Mammary epithelial cell (primary cell): ENCODE data around the gene DCLRE1A.

ENCODE experiments used
- CTCF ChIP-seq, 2 donors: IDR thresholded peaks in 1 of 2; conservative IDR thresholded peaks in 1 of 2; 2 replicates each; pipeline ENCODE4 v1.5.1; 2011 to 2012; ENCODE audit warnings: inconsistent platforms in 2 of 2, low read length in 2 of 2, mild to moderate bottlenecking in 2 of 2, control low read depth in 1 of 2, low read depth in 1 of 2; ENCODE audit not compliant: insufficient read depth in 1 of 2; ENCODE audit errors: extremely low read depth in 1 of 2
- EZH2 ChIP-seq: IDR thresholded peaks from 2 replicates; pipeline ENCODE4 v1.6.1; 2012; ENCODE audit warnings: low read length, inconsistent platforms, borderline replicate concordance

GRCh38 chr10:113854013-113854760 is at the start of gene DCLRE1A, which contains the start of gene NHLRC2:
- TF ChIP-seq EZH2 (no peak), CTCF (conservative IDR thresholded peaks at IDR 0.05 in 1 of 2, IDR thresholded peaks at IDR 0.05 in 1 of 2; ENCODE audit: extremely low read depth in 1 of 2, insufficient read depth in 1 of 2, low read depth in 1 of 2, low read length in 2 of 2) (no peak)
